GM12874 (cell line): ENCODE results near the gene HRNR.

Experiments used
- TF ChIP-seq, protein P1 (sequence below): IDR thresholded peaks from 2 replicates; pipeline ENCODE4 v1.5.1; 2011; ENCODE audit warnings: low read depth, mild to moderate bottlenecking, control low read depth, low read length, moderate library complexity; ENCODE audit not compliant: insufficient read depth

Gene HRNR

DNA sequence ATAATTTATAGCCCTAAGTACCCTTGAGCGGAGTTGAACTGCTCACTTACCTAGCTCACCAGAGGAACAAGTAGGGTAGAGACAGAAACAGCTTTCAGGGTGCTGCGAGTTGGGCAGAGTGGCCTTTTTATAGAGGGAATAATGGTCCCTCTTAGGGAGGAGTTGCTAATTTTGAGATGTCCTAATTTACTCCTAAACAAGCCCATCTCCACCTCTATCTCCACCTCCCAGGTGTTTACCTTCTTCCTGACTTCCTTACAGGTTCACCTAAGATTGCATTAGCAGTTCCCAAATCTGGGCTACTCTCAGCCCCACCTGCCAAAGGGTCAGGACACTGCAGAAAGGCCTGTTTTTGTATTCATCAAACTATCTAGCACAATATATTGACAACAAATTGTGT, at the start of gene HRNR:
Gene HRNR, minus strand, starts transcription at position 101 of the 400 bp plus-strand sequence. CDS start 940 bp downstream, outside the sequence.
- TF ChIP-seq, protein P1, sequence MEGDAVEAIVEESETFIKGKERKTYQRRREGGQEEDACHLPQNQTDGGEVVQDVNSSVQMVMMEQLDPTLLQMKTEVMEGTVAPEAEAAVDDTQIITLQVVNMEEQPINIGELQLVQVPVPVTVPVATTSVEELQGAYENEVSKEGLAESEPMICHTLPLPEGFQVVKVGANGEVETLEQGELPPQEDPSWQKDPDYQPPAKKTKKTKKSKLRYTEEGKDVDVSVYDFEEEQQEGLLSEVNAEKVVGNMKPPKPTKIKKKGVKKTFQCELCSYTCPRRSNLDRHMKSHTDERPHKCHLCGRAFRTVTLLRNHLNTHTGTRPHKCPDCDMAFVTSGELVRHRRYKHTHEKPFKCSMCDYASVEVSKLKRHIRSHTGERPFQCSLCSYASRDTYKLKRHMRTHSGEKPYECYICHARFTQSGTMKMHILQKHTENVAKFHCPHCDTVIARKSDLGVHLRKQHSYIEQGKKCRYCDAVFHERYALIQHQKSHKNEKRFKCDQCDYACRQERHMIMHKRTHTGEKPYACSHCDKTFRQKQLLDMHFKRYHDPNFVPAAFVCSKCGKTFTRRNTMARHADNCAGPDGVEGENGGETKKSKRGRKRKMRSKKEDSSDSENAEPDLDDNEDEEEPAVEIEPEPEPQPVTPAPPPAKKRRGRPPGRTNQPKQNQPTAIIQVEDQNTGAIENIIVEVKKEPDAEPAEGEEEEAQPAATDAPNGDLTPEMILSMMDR = no peak

DNA sequence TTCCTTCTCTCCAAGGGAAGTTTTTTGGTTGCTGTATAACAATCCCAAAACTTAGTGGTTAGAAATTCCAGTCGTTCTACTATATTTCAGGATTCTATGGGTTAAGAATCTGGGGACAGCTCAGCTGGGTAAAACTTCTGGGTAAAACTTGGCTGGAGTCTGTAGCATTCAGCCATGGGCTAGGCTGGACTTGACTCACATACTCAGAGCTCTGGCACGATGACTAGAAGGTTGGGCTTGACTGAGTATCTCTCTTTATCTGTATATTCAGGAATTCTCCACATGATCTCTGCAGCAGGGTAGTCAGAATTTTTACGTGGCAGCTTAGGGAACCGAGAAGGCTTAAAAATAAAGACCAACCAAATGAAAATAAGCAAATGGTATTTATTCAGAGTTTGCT, 28.2 kb upstream of the HRNR start:
- TF ChIP-seq, protein P1 = no peak

DNA sequence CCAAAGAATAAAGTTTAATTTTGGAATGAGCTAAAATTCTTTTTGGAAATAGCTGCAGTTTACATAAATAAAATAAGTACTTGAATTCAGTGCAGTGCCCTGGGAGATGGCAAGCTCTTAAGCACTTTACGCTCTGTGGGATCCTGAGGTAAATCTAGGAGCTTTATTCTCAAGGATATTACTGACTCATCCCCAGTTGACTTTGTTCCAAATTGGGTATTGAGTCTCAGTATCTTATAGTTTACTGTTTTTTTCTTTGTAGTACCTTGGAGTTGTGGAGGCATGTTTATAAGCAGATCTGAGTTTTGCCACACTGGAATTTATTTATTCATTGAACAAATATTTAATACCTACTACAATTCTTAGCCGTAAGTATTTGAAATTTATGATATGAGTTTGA, 27.4 kb upstream of the HRNR start:
- TF ChIP-seq, protein P1 = no peak

DNA sequence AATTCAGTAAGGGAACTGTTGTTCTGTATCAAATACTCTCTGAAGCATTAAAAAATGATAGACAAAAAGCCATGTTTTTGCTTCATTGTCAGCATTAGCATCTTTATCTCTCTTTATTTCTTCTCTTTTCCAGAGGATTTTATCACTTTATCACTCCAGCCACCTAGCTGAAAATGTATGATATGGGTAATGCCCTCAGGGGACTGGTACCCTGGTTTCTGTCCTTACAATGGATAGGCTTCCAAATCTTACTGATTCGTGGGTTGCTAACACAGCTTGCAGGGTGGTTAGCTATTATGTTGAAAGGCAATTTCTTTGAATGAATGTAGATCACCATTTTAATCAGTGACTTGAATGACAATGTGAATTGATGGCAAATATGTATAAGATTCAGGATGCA, 23.3 kb upstream of the HRNR start:
- TF ChIP-seq, protein P1 = no peak

DNA sequence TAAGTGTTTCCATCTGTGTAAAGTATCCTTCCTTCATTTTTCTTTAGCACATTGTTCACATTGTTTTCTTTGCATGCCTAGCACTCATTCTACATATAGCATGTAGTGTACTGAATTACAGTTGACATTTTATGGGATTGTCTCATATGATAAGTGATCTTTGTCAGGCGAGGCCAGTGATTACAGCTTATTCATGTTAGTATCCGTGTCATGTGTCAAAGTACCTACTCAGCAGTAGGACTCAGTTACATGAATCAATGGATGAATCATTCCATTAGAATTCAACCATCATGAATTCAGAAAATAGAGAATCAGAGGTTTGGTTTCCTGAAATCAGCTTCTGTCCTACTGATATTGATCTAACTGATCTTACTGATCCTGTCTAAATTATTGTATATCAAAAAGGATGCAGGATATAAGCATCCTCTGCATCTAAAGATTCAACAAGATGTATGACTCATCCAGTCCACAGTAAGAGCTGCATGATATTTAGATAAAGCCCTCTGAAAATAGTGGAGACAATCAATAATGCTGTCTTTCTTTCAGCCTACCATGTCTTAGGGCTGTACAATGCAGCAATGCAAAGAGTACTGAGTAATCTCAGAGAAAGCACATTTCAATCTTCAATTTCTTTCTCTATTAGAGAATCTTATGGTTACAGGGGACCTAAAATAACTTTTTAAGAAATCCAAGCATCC, 20.7 kb upstream of the HRNR start:
- TF ChIP-seq, protein P1 = no peak

DNA sequence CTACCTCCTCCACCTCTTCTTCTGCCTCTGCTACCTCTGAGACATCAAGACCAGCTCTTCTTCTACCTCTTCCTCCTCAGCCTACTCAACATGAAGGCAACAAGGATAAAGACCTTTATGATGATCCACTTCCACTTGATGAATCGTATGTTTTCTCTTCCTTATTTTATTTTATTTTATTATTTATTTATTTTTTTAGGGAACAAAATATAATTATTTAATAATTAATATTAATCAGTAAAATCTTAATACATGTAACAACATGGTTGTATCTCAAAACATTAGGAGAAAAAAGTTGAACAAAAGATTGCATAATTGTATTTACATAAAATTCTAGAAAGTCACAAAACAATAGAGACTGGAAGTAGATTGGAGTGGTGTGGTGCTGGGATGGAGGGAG, 13.1 kb upstream of the HRNR start:
- TF ChIP-seq, protein P1 = no peak

DNA sequence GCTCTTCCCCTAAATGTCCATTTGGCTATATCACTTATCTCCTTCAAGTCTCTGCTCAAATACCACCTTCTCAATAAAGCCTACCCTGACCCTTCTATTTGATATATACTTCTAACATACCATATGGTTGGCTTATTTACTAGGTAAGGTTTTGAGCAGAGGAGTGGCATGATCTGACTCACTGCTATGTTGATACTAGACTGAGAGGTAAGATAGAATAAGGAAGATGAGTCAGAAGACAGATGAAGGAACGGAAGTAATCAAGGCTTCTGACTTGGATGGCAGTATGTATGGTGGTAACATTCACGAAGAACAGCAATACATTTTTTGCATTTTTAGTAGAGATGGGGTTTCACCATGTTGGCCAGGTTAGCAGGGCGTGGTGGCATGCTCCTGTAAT, 4.8 kb upstream of the HRNR start:
- TF ChIP-seq, protein P1 = no peak
